Spleen (tissue), 7 donors: ENCODE results near the gene SMARCA2.

Source experiments
- POLR2A ChIP-seq, 3 donors: fragments of 450-650 bp; IDR thresholded peaks; one replicate each; pipeline ENCODE4 v1.5.1; 2017; ENCODE audit warnings: antibody characterized with exemption in 3 of 3, mild to moderate bottlenecking in 1 of 3
- POLR2AphosphoS5 ChIP-seq, 3 donors: sonication (generic); formaldehyde crosslinking; IDR thresholded peaks; one replicate each; pipeline ENCODE4 v1.5.1; 2017; ENCODE audit warnings: antibody characterized with exemption in 3 of 3
- TF ChIP-seq, protein P1 (sequence below), 11 experiments: fragments of 200-600 bp in 7 of 11; fragments of 450-650 bp in 4 of 11; sonication (generic) in 4 of 11; IDR thresholded peaks in 8 of 11; conservative IDR thresholded peaks in 3 of 11; 1 replicate in 7 of 11; 2 replicates in 4 of 11; pipeline versions ENCODE4 v1.4.0 to v1.8.0; 2016 to 2021; ENCODE audit warnings: antibody characterized with exemption in 11 of 11, inconsistent platforms in 4 of 11, mild to moderate bottlenecking in 1 of 11
- donor health status: DM: no; HTN: no; CAD: no; lungs with moderate emphysema.
- donor health status: DM: no; HTN: no; CAD: no.
- donor health status: DM: no; HTN: no; CAD: no.

DNA sequence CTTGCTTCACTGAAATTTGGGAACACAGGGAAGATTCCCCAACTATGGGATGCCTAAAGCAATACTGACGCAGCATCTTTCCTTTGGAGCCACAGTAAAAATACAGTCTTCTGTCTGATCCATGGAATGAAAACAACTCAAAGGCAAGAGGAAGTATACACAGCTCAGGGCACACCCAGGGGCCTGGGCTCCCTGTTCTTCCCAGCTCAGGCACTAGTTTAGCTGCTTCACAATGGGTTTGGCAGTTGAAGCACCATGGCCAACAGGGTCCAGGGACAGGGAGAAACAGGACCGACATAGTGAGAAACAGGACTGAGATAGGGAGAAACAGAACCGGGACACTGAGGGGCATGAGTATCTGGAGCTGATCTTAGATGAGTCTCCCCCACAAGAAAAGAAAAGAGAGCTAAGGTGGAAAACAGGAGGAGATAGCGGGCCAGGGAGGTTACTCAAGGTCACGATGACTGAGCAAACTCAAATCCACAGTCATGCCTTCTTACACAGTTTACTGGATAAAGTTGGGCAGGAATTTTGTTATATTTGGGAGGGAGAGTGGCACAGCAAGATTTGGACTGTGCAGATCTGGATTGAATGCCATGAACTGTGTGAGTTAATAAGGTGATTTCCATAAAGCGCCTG, 198.8 kb downstream of the SMARCA2 start:
- TF ChIP-seq POLR2A (IDR thresholded peaks at IDR 0.05), result no peak
- TF ChIP-seq POLR2AphosphoS5 (IDR thresholded peaks at IDR 0.05), result no peak
- TF ChIP-seq, protein P1, sequence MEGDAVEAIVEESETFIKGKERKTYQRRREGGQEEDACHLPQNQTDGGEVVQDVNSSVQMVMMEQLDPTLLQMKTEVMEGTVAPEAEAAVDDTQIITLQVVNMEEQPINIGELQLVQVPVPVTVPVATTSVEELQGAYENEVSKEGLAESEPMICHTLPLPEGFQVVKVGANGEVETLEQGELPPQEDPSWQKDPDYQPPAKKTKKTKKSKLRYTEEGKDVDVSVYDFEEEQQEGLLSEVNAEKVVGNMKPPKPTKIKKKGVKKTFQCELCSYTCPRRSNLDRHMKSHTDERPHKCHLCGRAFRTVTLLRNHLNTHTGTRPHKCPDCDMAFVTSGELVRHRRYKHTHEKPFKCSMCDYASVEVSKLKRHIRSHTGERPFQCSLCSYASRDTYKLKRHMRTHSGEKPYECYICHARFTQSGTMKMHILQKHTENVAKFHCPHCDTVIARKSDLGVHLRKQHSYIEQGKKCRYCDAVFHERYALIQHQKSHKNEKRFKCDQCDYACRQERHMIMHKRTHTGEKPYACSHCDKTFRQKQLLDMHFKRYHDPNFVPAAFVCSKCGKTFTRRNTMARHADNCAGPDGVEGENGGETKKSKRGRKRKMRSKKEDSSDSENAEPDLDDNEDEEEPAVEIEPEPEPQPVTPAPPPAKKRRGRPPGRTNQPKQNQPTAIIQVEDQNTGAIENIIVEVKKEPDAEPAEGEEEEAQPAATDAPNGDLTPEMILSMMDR (IDR thresholded peaks at IDR 0.05 in 8 of 11, conservative IDR thresholded peaks at IDR 0.05 in 3 of 11), result no peak
